Thoracic aorta (tissue), 2 donors: Measurements from ENCODE around the gene CNR1. TPM values are rescaled to one million over a fixed set of nuclear protein-coding genes. Genes with fewer than 3 reads are reported as not detected.

Source experiments
- ATAC-seq: fragments of 150-250 bp; one replicate; pipeline ENCODE4 v1.8.0; 2017; ENCODE audit warnings: low read depth; ENCODE audit not compliant: insufficient number of reproducible peaks, low FRiP score
- DNase-seq: peaks from one replicate; pipeline ENCODE4 v3.0.0-alpha.2; 2020; ENCODE audit warnings: low spot score
- H3K27ac ChIP-seq, 2 donors: fragments of 200-600 bp; sonication (generic); 1 replicate in 1 of 2; 2 replicates in 1 of 2; pipeline ENCODE4 v1.5.1; 2016; ENCODE audit warnings: mild to moderate bottlenecking in 2 of 2, moderate library complexity in 2 of 2
- H3K27me3 ChIP-seq: fragments of 200-600 bp; sonication (generic); replicated peaks from 2 replicates; pipeline ENCODE4 v1.6.0; 2016; ENCODE audit warnings: mild to moderate bottlenecking; ENCODE audit not compliant: insufficient read depth
- H3K36me3 ChIP-seq: fragments of 200-600 bp; sonication (generic); one replicate; pipeline ENCODE4 v1.5.1; 2016
- H3K4me1 ChIP-seq, 2 donors: fragments of 200-600 bp; sonication (generic); 1 replicate in 1 of 2; 2 replicates in 1 of 2; pipeline versions ENCODE4 v1.5.1 to v1.6.0; 2016; ENCODE audit warnings: low read depth in 2 of 2, mild to moderate bottlenecking in 1 of 2; ENCODE audit not compliant: control insufficient read depth in 1 of 2
- H3K4me3 ChIP-seq: fragments of 200-600 bp; sonication (generic); 2 replicates; pipeline ENCODE4 v1.5.1; 2016; ENCODE audit warnings: mild to moderate bottlenecking
- H3K9me3 ChIP-seq: fragments of 200-600 bp; sonication (generic); 2 replicates; pipeline ENCODE4 v1.5.1; 2016
- total RNA-seq, 2 donors: library from RNA; depleted of rRNA; stranded (reverse); fragments of >200 nt; gene quantifications; one replicate each; pipeline versions ENCODE4 v1.1.0 to v1.2.3, GENCODE V29; 2016
- TF ChIP-seq, protein P1 (sequence below): fragments of 200-600 bp; sonication (generic); IDR thresholded peaks from one replicate; pipeline ENCODE4 v1.5.1; 2019; ENCODE audit warnings: antibody characterized with exemption

The CNR1 gene
- total RNA-seq, 2 donors from 2014 or later: 22.9 to 25.5 TPM

DNA sequence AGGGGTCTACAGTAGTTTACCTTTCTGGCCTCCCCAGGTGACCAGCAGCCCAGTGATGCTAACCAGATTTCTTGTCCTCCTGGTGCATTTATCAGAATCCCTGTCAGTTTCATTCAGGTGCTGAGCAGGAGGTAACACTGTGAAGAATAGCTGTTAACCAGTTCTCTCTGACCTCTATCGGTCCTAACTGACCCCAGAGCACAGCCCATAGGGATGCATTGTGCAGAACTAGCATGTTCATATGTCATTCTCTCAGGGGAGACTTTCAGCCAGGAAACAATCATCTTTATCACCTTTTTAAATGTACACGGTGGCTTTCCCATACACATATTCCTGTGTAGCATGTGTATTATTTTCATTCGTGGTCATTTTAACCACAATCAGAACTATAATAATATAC lies 49.9 kb downstream of the CNR1 start:
- TF ChIP-seq, protein P1, sequence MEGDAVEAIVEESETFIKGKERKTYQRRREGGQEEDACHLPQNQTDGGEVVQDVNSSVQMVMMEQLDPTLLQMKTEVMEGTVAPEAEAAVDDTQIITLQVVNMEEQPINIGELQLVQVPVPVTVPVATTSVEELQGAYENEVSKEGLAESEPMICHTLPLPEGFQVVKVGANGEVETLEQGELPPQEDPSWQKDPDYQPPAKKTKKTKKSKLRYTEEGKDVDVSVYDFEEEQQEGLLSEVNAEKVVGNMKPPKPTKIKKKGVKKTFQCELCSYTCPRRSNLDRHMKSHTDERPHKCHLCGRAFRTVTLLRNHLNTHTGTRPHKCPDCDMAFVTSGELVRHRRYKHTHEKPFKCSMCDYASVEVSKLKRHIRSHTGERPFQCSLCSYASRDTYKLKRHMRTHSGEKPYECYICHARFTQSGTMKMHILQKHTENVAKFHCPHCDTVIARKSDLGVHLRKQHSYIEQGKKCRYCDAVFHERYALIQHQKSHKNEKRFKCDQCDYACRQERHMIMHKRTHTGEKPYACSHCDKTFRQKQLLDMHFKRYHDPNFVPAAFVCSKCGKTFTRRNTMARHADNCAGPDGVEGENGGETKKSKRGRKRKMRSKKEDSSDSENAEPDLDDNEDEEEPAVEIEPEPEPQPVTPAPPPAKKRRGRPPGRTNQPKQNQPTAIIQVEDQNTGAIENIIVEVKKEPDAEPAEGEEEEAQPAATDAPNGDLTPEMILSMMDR: no peak
- Histone ChIP-seq H3K9me3 (no peaks in the 10 kb centered on the region), H3K4me3 (no peak overlapping the region), H3K4me1 (no peaks in the 10 kb centered on the region), H3K27me3 (no peaks in the 10 kb centered on the region), H3K36me3 (no peaks in the 10 kb centered on the region), H3K27ac (no peak overlapping the region)
- no peak for ATAC-seq
- DNase-seq: no peak

DNA sequence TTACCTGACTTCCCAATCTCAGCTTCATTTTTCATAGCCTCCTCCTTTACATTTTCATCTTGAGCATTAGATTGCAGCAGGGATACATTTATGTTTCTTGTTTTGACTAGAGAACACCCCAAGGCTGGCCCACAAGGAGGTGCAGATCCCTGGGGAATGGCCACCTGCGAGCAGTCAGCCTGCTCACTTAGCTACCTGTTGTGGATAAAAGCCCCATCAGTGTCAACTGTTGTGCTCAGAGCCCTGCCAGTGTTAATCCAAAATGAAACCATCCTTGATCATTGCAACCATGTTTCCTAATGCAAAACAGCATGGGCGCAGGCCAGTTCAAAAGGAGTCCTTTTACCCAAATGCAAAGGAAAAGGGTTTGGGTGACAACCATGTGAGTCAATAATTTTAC lies 50.8 kb downstream of the CNR1 start:
- H3K4me3 ChIP-seq: no peak overlapping the region
- no peaks in the 10 kb centered on the region for H3K27me3 ChIP-seq
- H3K27ac ChIP-seq: no peak overlapping the region
- H3K4me1 ChIP-seq: no peaks in the 10 kb centered on the region
- H3K36me3 ChIP-seq: no peaks in the 10 kb centered on the region
- TF ChIP-seq, protein P1: no peak
- DNase-seq (no peak), ATAC-seq (no peak)
- H3K9me3 ChIP-seq: no peaks in the 10 kb centered on the region

DNA sequence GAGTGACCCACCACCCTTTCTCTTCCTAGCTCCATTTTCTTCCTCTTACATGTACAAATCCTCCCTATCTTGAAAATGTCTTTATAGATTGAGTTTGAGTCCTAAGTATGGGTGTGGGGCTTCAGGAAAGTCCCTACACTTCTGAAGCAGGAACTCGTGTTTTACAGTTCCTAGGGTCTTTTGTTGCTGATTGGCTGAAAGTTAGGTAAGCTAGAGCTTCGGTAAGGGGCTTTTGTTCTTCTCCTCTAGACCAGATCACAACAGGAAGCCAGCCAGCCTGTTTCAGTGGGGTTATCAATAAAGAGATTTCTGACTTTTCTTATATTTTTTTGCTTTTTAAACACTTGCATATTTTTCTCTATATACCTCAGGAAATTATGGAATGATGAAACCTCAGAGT lies 51.3 kb downstream of the CNR1 start:
- DNase-seq: no peak
- no peak overlapping the region for H3K4me3 ChIP-seq
- H3K4me1 ChIP-seq: no peaks in the 10 kb centered on the region
- ATAC-seq: no peak
- H3K9me3 ChIP-seq: no peaks in the 10 kb centered on the region
- no peak overlapping the region for H3K27ac ChIP-seq
- TF ChIP-seq, protein P1: no peak
- H3K36me3 ChIP-seq: no peaks in the 10 kb centered on the region
- no peaks in the 10 kb centered on the region for H3K27me3 ChIP-seq

DNA sequence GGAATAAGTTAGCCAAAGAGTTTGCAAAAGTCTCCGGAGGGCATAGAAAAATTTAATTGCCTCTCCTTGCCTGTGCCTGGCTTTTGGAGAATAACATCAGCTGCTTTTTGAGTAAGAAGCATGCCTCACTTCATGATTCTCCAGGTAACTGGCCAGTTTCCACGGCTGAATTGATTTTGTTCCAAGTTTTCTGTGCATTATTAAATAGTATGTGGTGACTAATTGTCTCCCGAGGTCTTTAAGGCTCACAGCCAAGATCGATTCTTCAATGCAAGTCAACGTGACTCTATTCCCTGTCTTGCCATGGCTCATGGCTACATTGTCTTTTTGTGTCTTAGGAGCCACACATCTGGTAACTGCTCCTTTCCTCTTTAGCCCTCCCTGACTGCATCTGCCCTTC lies 54.2 kb downstream of the CNR1 start:
- Histone ChIP-seq H3K27ac (no peak overlapping the region), H3K27me3 (no peaks in the 10 kb centered on the region), H3K4me3 (no peak overlapping the region), H3K9me3 (no peaks in the 10 kb centered on the region), H3K4me1 (no peaks in the 10 kb centered on the region), H3K36me3 (no peaks in the 10 kb centered on the region)
- DNase-seq (no peak), ATAC-seq (no peak)
- TF ChIP-seq, protein P1: no peak

DNA sequence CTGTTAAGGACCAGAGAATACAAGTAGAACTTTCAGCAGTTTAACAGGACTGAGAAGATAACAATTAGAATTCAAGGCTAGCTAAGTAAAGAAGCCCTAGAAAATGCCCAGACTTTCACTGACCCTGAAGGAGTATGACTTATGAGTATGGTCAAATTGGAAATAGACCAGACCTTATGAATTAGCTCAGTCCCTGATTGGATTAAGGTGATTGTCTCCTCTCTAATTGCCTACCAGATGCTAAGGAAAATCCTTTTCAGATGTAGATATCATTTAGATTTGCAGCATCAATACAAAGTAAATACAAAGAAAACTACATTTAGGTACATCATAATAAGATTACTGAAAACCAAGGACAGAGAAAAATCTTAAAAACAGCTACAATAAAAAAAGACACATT lies 58.9 kb downstream of the CNR1 start:
- Histone ChIP-seq H3K4me3 (no peak overlapping the region), H3K27me3 (no peaks in the 10 kb centered on the region), H3K4me1 (no peaks in the 10 kb centered on the region), H3K9me3 (no peaks in the 10 kb centered on the region), H3K27ac (no peak overlapping the region), H3K36me3 (no peaks in the 10 kb centered on the region)
- TF ChIP-seq, protein P1: no peak
- DNase-seq (no peak), ATAC-seq (no peak)
